Measurements from ENCODE around the gene CCDC184. TPM values are rescaled to one million over a fixed set of nuclear protein-coding genes. Genes with fewer than 3 reads are reported as not detected.

Gene CCDC184
- total and polyA plus RNA-seq, 5 donors = 0.57 to 1.1 (median 0.76) TPM

DNA sequence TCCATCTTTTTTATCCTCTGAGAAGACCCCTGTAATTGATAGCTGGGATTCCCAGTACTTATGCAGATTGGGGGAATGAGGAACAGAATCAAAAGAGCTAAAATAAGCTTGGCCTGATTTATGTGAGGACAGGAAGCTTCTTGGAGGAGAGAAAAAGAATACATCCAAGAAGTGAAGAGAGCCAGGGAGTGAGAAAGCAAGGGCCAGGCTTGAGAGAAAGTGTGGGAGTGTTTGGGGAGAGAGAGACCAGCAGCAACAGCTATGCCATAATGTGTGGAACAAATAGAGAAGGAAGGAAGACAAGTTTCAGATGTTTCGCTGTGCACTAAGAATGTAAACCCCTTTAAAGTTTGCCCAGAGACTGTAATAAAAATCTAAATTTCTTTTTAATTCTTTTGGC lies 4.0 kb upstream of the CCDC184 start:
- intact Hi-C loops (cut with DNase I) = no loop called here
- Histone ChIP-seq H3K4me3 (ENCODE audit: low read length) (no peak overlapping the region), H3K27ac (ENCODE audit: low read length) (no peak overlapping the region), H3K9me3 (ENCODE audit: control insufficient read depth, low read length) (no peaks in the 10 kb centered on the region), H3K27me3 (ENCODE audit: control insufficient read depth, insufficient read depth) (no peaks in the 10 kb centered on the region), H3K4me1 (ENCODE audit: control insufficient read depth, insufficient read depth, low read length) (no peaks in the 10 kb centered on the region)
- DNase-seq (no peak), ATAC-seq (no peak)
- 89% methylated on average over 1 of the region's 1 CpG for WGBS

DNA sequence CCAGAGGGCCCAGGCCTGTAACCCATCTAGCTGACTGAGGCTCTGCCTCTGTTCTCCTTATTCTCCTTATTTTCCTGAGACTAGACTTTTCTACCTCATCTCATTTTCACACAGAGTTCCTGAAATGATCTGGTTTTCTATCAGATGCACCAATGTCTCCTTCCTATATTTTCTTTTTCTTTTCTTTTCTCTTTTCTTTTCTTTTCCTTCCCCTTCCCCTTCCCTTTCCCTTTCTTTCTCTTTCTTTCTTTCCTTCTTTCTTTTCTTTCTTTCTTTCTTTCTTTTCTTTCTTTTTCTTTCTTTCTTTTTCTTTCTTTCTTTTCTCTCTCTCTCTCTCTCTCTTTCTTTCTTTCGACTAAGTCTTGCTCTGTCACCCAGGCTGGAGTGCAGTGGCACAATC lies 3.0 kb upstream of the CCDC184 start:
- DNase-seq = no peak
- Histone ChIP-seq H3K4me1 (ENCODE audit: control insufficient read depth, insufficient read depth, low read length) (no peaks in the 10 kb centered on the region), H3K9me3 (ENCODE audit: control insufficient read depth, low read length) (no peaks in the 10 kb centered on the region), H3K27ac (ENCODE audit: low read length) (no peak overlapping the region), H3K27me3 (ENCODE audit: control insufficient read depth, insufficient read depth) (no peaks in the 10 kb centered on the region), H3K4me3 (ENCODE audit: low read length) (no peak overlapping the region)
- intact Hi-C loops (cut with DNase I) = no loop called here
- ATAC-seq = no peak
- 82% methylated on average over 1 of the region's 1 CpG for WGBS

DNA sequence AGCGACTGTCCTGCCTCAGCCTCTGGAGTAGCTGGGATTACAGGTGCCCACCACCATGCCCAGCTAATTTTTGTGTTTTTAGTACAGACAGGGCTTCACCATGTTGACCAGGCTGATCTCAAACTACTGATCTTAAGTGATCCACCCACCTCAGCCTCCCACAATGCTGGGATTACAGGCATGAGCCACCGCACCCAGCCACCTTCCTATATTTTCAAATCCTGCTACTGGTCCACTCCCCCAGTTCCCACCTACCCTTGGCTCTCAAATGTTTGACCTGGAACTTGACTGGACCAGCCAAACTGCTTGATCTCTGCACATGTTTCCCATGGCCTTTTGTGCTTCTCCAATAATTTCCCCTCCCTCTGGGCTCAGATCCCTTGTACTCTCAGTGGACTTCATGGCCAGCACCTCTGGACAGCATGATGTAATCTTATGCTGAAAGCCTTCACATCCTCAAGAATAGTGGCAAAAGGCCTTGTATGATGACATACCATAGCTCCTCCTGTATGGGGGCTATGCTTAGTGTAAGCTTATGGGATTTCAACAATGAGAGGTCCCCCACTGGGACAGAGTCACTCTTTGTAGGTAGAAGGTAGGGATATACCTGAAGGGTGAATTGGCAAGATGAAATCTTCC lies 2.5 kb upstream of the CCDC184 start:
- Histone ChIP-seq H3K9me3 (ENCODE audit: control insufficient read depth, low read length) (no peaks in the 10 kb centered on the region), H3K4me3 (ENCODE audit: low read length) (no peak overlapping the region), H3K27me3 (ENCODE audit: control insufficient read depth, insufficient read depth) (no peaks in the 10 kb centered on the region), H3K27ac (ENCODE audit: low read length) (no peak overlapping the region), H3K4me1 (ENCODE audit: control insufficient read depth, insufficient read depth, low read length) (no peaks in the 10 kb centered on the region)
- DNase-seq (no peak), ATAC-seq (no peak)
- 88% methylated on average over 2 of the region's 2 CpGs for WGBS
- intact Hi-C loops (cut with DNase I) = no loop called here

GRCh38 chr12:48182631-48183030 lies 813 bp upstream of the CCDC184 start:
- no peak overlapping the region for H3K27ac ChIP-seq (ENCODE audit: low read length)
- no peaks in the 10 kb centered on the region for H3K27me3 ChIP-seq (ENCODE audit: control insufficient read depth, insufficient read depth)
- H3K4me3 ChIP-seq (ENCODE audit: low read length) = peak overlapping the region; percentile 56
- intact Hi-C loops (cut with DNase I) = no loop called here
- ATAC-seq = no peak
- no peaks in the 10 kb centered on the region for H3K9me3 ChIP-seq (ENCODE audit: control insufficient read depth, low read length)
- H3K4me1 ChIP-seq (ENCODE audit: control insufficient read depth, insufficient read depth, low read length) = no peaks in the 10 kb centered on the region
- DNase-seq = no peak
- 10% methylated on average over 7 of the region's 7 CpGs for WGBS

DNA sequence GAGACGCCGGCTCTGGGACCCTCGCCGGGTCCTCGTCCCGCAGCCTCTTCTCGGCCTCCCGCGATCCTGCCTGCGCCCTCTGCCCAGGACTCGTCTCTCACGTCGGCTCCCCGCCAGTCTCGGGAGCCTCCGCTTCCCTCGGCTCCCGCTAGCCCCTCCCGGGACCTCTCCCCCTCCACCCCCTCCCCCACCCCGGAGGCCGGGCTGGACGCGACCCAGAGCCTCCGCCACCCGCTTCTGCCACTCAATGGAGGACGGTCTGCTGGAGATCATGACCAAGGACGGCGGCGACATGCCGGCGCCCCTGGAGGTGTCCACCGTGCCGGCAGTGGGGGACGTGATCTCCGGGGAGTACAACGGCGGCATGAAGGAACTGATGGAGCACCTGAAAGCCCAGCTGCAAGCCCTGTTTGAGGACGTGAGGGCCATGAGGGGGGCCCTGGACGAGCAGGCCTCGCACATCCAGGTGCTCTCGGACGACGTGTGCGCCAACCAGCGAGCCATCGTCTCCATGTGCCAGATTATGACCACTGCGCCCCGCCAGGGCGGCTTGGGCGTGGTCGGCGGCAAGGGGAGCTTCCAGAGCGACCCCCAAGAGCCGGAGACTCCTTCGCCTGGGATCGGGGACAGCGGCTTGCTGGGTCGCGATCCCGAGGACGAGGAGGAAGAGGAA lies 568 bp downstream of the CCDC184 start:
- no peaks in the 10 kb centered on the region for H3K4me1 ChIP-seq (ENCODE audit: control insufficient read depth, insufficient read depth, low read length)
- DNase-seq (no peak), ATAC-seq (peak; percentile 28 to 43)
- H3K27me3 ChIP-seq (ENCODE audit: control insufficient read depth, insufficient read depth) = no peaks in the 10 kb centered on the region
- 3% methylated on average over 61 of the region's 61 CpGs for WGBS
- H3K27ac ChIP-seq (ENCODE audit: low read length) = no peak overlapping the region
- H3K9me3 ChIP-seq (ENCODE audit: control insufficient read depth, low read length) = no peaks in the 10 kb centered on the region
- peak overlapping the region; percentile 56 for H3K4me3 ChIP-seq (ENCODE audit: low read length)
- intact Hi-C loops (cut with DNase I) = no loop called here

DNA sequence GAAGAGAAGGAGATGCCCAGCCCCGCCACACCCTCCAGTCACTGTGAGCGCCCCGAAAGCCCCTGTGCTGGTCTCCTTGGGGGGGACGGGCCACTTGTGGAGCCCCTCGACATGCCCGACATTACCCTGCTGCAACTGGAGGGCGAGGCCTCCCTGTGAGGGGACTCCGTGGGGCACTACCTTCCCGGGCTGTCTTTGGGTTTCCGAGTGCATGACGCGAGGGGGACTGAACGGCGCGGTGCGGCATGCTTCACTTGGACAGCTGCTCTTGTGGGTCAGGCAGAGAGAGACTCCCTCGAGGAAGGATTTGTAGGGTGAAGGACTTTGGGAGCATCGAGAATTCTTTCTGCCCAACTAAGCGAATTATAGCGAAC lies 1.1 kb downstream of the CCDC184 start:
- WGBS = 6% methylated on average over 20 of the region's 20 CpGs
- H3K27ac ChIP-seq (ENCODE audit: low read length) = no peak overlapping the region
- intact Hi-C loops (cut with DNase I) = no loop called here

DNA sequence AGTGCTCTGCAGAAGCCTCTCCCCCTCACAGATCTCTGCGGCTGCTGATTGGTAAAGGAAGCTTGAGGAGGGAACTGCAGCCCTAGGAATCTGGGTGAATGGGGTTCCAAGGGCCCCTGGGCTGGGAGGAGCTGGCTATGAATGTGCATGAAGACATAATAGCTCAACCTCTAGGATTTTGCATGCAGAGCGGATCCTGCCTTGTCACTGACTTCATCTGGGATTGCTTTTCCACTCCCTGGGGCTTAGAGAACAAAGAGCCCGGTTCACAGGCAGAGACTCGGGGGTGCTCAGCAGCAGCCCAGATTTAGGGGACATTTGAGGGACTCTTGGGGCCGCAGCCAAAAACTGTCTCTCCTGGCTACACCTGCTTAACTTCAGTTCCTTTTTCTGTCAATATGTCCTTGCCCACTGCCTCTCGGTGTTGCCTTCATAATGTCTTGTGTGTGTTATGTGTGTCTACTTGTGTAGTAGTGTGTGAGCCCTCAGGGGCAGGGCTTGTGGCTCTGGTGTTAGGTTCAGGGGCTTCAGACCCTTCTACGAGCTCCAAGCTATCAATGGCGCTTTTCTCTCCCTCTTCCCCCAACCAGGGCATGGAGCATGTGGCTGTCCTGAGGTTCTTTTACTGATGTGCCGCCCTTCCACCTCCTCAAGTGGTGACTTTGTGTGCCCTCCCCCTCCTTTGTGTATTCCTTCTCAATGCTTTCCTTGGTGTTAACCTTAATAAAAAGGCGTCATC lies 1.9 kb downstream of the CCDC184 start:
- Histone ChIP-seq H3K4me1 (ENCODE audit: control insufficient read depth, insufficient read depth, low read length) (no peaks in the 10 kb centered on the region), H3K9me3 (ENCODE audit: control insufficient read depth, low read length) (no peaks in the 10 kb centered on the region), H3K4me3 (ENCODE audit: low read length) (no peak overlapping the region), H3K27ac (ENCODE audit: low read length) (no peak overlapping the region), H3K27me3 (ENCODE audit: control insufficient read depth, insufficient read depth) (no peaks in the 10 kb centered on the region)
- ATAC-seq (no peak), DNase-seq (no peak)
- intact Hi-C loops (cut with DNase I) = no loop called here
- WGBS = 69% methylated on average over 10 of the region's 10 CpGs

More for the DNA sequence above, 1.1 kb downstream of the CCDC184 start:
- Histone ChIP-seq H3K4me3 (ENCODE audit: low read length) (no peak overlapping the region), H3K27me3 (ENCODE audit: control insufficient read depth, insufficient read depth) (no peaks in the 10 kb centered on the region), H3K4me1 (ENCODE audit: control insufficient read depth, insufficient read depth, low read length) (no peaks in the 10 kb centered on the region), H3K9me3 (ENCODE audit: control insufficient read depth, low read length) (no peaks in the 10 kb centered on the region)
- peak in 1 of 3 donors; percentile 50 for DNase-seq
- ATAC-seq = peak in 1 of 2 donors; percentile 6

DNA sequence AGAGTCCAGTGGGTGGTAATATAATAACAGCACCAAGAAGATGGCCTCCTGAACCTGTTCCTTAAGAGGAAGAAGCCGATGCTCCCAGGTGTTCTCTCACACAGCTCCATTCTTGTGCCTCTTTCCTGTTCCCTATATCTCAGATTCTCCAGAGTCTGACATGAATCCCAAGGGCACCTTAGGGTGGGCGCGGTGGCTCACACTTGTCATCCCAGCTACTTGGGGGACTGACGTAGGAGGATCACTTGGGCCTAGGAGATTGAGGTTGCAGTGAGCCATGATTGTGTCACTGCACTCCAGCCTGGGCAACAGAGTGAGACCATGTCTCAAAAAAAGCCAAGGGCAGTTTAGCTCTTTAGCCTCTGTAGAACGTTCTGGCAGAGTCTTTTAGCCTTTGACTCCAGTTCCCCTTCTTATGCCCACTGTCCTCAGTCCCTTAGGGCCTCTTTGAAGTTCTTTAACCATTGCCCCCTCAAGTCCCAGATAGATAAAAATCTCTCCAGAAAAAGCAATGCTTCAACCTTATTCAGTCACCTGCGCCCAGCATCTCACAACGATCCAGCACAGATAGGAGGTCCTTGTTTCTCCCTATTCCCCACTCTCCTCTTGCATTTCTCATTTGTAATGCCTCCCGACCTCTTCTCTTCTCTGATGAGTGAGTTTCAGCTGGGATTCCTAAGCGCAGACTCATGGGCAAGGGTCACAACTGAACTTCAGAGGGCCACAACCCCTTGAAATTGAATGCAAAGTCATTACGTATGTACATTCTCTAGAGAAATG lies 4.7 kb downstream of the CCDC184 start:
- WGBS = 83% methylated on average over 10 of the region's 10 CpGs
- ATAC-seq (no peak), DNase-seq (no peak)
- Histone ChIP-seq H3K9me3 (ENCODE audit: control insufficient read depth, low read length) (no peaks in the 10 kb centered on the region), H3K4me1 (ENCODE audit: control insufficient read depth, insufficient read depth, low read length) (no peaks in the 10 kb centered on the region), H3K4me3 (ENCODE audit: low read length) (no peak overlapping the region), H3K27ac (ENCODE audit: low read length) (no peak overlapping the region), H3K27me3 (ENCODE audit: control insufficient read depth, insufficient read depth) (no peaks in the 10 kb centered on the region)
- intact Hi-C loops (cut with DNase I) = no loop called here

DNA sequence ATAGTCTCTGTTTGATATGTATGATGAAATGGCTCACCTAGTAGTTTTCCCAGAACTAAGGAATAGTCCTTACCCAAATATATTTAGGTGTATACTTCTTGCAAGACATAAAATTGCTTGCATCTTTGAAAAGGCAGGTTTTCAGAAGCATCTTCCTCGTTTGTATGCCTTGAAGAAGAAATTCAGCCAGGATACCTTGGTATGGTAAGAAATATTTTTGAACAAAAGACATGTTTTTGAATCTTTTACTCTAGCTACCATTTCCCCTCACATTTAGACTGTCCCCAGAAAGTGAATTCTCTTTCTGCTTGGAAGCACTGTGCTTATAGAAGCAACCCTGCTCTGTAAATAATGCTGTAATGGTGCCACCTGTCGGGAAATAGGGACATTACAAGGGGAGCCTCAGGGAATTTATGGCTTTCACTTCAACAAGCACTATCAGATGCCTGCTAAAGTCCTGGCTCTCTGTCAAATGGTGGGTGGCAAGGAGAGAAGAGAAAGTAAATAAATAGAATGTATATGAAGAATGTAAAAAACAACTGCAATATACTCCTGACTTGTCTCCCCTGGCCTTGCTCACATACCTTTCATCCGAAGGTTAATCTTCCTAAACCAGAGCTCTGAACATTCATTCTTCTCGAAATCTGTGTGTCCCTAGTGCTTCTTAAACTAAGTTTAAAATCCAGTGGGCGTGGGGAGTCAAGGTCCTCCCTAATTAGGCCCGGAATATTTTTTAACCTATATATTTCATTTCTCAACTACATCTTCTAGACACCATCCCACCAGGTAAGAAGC lies 6.1 kb downstream of the CCDC184 start:
- H3K27me3 ChIP-seq (ENCODE audit: control insufficient read depth, insufficient read depth) = no peaks in the 10 kb centered on the region
- peak; percentile 66 to 73 for ATAC-seq
- H3K27ac ChIP-seq (ENCODE audit: low read length) = no peak overlapping the region
- 39% methylated on average over 6 of the region's 6 CpGs for WGBS
- H3K4me1 ChIP-seq (ENCODE audit: control insufficient read depth, insufficient read depth, low read length) = no peaks in the 10 kb centered on the region
- no peaks in the 10 kb centered on the region for H3K9me3 ChIP-seq (ENCODE audit: control insufficient read depth, low read length)
- intact Hi-C loops (cut with DNase I) = loop anchor here in 1 of 4 donors (10.0 kb wide), 1 partner anchor 155 kb away; no protein-coding TSS in a partner anchor
- no peak overlapping the region for H3K4me3 ChIP-seq (ENCODE audit: low read length)
- peak in 2 of 3 donors; percentile 36 to 73 for DNase-seq

DNA sequence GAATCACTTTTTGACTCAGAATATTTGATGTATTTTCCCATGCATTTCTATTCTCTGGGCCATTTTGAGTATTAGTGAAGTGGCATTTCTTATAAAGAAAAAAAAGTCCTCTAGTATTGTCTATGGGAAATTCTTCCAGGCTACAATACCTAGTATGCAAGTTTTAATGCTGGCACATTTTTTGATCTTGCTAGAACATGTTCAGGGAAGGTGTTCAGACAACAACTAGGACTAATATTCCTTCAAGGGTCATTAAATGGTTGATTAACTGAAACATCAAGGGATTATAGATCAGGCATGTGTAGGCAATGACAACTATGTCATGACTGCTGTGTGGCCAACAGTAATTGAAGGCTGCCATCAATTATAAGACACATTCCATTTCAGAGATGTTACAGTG lies 7.7 kb downstream of the CCDC184 start:
- Histone ChIP-seq H3K9me3 (ENCODE audit: control insufficient read depth, low read length) (no peaks in the 10 kb centered on the region), H3K27ac (ENCODE audit: low read length) (no peak overlapping the region), H3K27me3 (ENCODE audit: control insufficient read depth, insufficient read depth) (no peaks in the 10 kb centered on the region), H3K4me1 (ENCODE audit: control insufficient read depth, insufficient read depth, low read length) (no peaks in the 10 kb centered on the region), H3K4me3 (ENCODE audit: low read length) (no peak overlapping the region)
- intact Hi-C loops (cut with DNase I) = loop anchor here in 1 of 4 donors (10.0 kb wide), 1 partner anchor 154 kb away; no protein-coding TSS in a partner anchor
- ATAC-seq = no peak
- DNase-seq = no peak
